ENCODE measurements around the gene RPL36A. TPM values are rescaled to one million over a fixed set of nuclear protein-coding genes. Genes with fewer than 3 reads are reported as not detected.

Gene RPL36A
- total RNA-seq = 100 to 1,000 TPM; 236 to 271 TPM

- DNase-seq (ENCODE audit: low spot score in 2 of 2) (peak; percentile 76 to 83), ATAC-seq (peak; percentile 97 to 98)
- Mint-ChIP-seq H3K27ac (peak within 1 kb of the TSS; percentile 94 to 98), H3K36me3 (peaks cover 29% of the 10 kb centered on the region in 2 donors), H3K9me3 (no peaks in the 10 kb centered on the region)
These were observed at the start of gene RPL36A for GRCh38 chrX:101390664-101391525. TSS of gene RPL36A (plus strand) at chrX:101391011. CDS start at chrX:101391044, 33 bp downstream.

- peak in 1 of 2 donors; percentile 4 for ATAC-seq
- H3K9me3 Mint-ChIP-seq = no peaks in the 10 kb centered on the region
- no peak for DNase-seq (ENCODE audit: low spot score in 2 of 2)
- peak overlapping the region in 1 of 2 donors; percentile 92 for H3K27ac Mint-ChIP-seq
- H3K36me3 Mint-ChIP-seq = peaks cover 9 to 16% of the 10 kb centered on the region in 2 donors
These were observed 42.9 kb upstream of the RPL36A start for GRCh38 chrX:101347859-101348451.

GRCh38 chrX:101348452-101349192 lies 42.2 kb upstream of the RPL36A start, which contains the start of gene TIMM8A:
TSS of gene TIMM8A (minus strand) at chrX:101348742. CDS start at chrX:101348664, 78 bp downstream.
- Mint-ChIP-seq H3K9me3 (no peaks in the 10 kb centered on the region), H3K36me3 (peaks cover 9 to 16% of the 10 kb centered on the region in 2 donors), H3K27ac (peak within 1 kb of the TSS; percentile 92 to 97)
- peak; percentile 99 for ATAC-seq
- peak; percentile 66 to 82 for DNase-seq (ENCODE audit: low spot score in 2 of 2)

- H3K36me3 Mint-ChIP-seq = peaks cover 7 to 16% of the 10 kb centered on the region in 2 donors
- no peak for DNase-seq (ENCODE audit: low spot score in 2 of 2)
- ATAC-seq = no peak
- H3K27ac Mint-ChIP-seq = peak overlapping the region; percentile 92 to 97
- no peaks in the 10 kb centered on the region for H3K9me3 Mint-ChIP-seq
These were observed 41.6 kb upstream of the RPL36A start for GRCh38 chrX:101349193-101349562.

- ATAC-seq = no peak
These were observed 33.5 kb upstream of the RPL36A start for GRCh38 chrX:101357166-101357795.

GRCh38 chrX:101359966-101360365 lies 30.8 kb upstream of the RPL36A start:
- Mint-ChIP-seq H3K27ac (no peak overlapping the region), H3K36me3 (no peaks in the 10 kb centered on the region), H3K9me3 (no peaks in the 10 kb centered on the region)
- no peak for DNase-seq (ENCODE audit: low spot score in 2 of 2)
- ATAC-seq = no peak

More at GRCh38 chrX:101357166-101357795, 33.5 kb upstream of the RPL36A start:
- H3K36me3 Mint-ChIP-seq = no peaks in the 10 kb centered on the region
- no peaks in the 10 kb centered on the region for H3K9me3 Mint-ChIP-seq
- no peak overlapping the region for H3K27ac Mint-ChIP-seq
- DNase-seq (ENCODE audit: low spot score in 2 of 2) = no peak

GRCh38 chrX:101360390-101360789 lies 30.4 kb upstream of the RPL36A start:
- Mint-ChIP-seq H3K27ac (no peak overlapping the region), H3K36me3 (no peaks in the 10 kb centered on the region), H3K9me3 (no peaks in the 10 kb centered on the region)
- no peak for ATAC-seq
- DNase-seq (ENCODE audit: low spot score in 2 of 2) = no peak

GRCh38 chrX:101362116-101362515 lies 28.7 kb upstream of the RPL36A start:
- no peak for DNase-seq (ENCODE audit: low spot score in 2 of 2)
- H3K36me3 Mint-ChIP-seq = no peaks in the 10 kb centered on the region
- no peaks in the 10 kb centered on the region for H3K9me3 Mint-ChIP-seq
- no peak overlapping the region for H3K27ac Mint-ChIP-seq
- no peak for ATAC-seq

GRCh38 chrX:101362757-101363156 lies 28.1 kb upstream of the RPL36A start:
- ATAC-seq (no peak), DNase-seq (ENCODE audit: low spot score in 2 of 2) (no peak)
- Mint-ChIP-seq H3K9me3 (no peaks in the 10 kb centered on the region), H3K36me3 (no peaks in the 10 kb centered on the region), H3K27ac (no peak overlapping the region)

- ATAC-seq (no peak), DNase-seq (ENCODE audit: low spot score in 2 of 2) (no peak)
- H3K36me3 Mint-ChIP-seq = no peaks in the 10 kb centered on the region
- H3K9me3 Mint-ChIP-seq = no peaks in the 10 kb centered on the region
- no peak overlapping the region for H3K27ac Mint-ChIP-seq
These were observed 25.5 kb upstream of the RPL36A start for GRCh38 chrX:101365301-101365795.

- ATAC-seq = no peak
- Mint-ChIP-seq H3K9me3 (no peaks in the 10 kb centered on the region), H3K27ac (no peak overlapping the region), H3K36me3 (no peaks in the 10 kb centered on the region)
- no peak for DNase-seq (ENCODE audit: low spot score in 2 of 2)
These were observed 22.0 kb upstream of the RPL36A start for GRCh38 chrX:101368800-101369199.

GRCh38 chrX:101369687-101370086 lies 21.1 kb upstream of the RPL36A start:
- ATAC-seq (no peak), DNase-seq (ENCODE audit: low spot score in 2 of 2) (no peak)
- H3K9me3 Mint-ChIP-seq = no peaks in the 10 kb centered on the region
- H3K27ac Mint-ChIP-seq = no peak overlapping the region
- no peaks in the 10 kb centered on the region for H3K36me3 Mint-ChIP-seq

- no peaks in the 10 kb centered on the region for H3K9me3 Mint-ChIP-seq
- no peak overlapping the region for H3K27ac Mint-ChIP-seq
- ATAC-seq = no peak
- H3K36me3 Mint-ChIP-seq = no peaks in the 10 kb centered on the region
- no peak for DNase-seq (ENCODE audit: low spot score in 2 of 2)
These were observed 19.8 kb upstream of the RPL36A start for GRCh38 chrX:101370888-101371504.

- no peak for DNase-seq (ENCODE audit: low spot score in 2 of 2)
- Mint-ChIP-seq H3K36me3 (no peaks in the 10 kb centered on the region), H3K27ac (no peak overlapping the region), H3K9me3 (no peaks in the 10 kb centered on the region)
- ATAC-seq = no peak
These were observed 13.3 kb upstream of the RPL36A start for GRCh38 chrX:101377547-101377946.

- DNase-seq (ENCODE audit: low spot score in 2 of 2) = no peak
- Mint-ChIP-seq H3K36me3 (no peaks in the 10 kb centered on the region), H3K9me3 (no peaks in the 10 kb centered on the region), H3K27ac (no peak overlapping the region)
- no peak for ATAC-seq
These were observed 7.1 kb upstream of the RPL36A start for GRCh38 chrX:101383679-101384205.

Measured in activated naive CD4-positive, alpha-beta T cell treated with anti-CD3 and anti-CD28 coated beads, Interleukin-2, amount 50 U/mL, for 72 hours (primary cell).